Adrenal gland (tissue), 12 donors: ENCODE results near the gene TM9SF4. TPM values are rescaled to one million over a fixed set of nuclear protein-coding genes. Genes with fewer than 3 reads are reported as not detected.
A peak's percentile ranks its signal among the peaks of the same experiment; 100 is the strongest.

Experiments
- DNase-seq, 7 donors: peaks; one replicate each; pipeline ENCODE4 v3.0.0-alpha.2; 2019 to 2020
- H3K27ac ChIP-seq, 5 donors: fragments of 200-600 bp; sonication (generic) in 4 of 5; 1 replicate in 3 of 5; 2 replicates in 2 of 5; pipeline versions ENCODE4 v1.5.1 to v1.8.0; 2016 to 2020; ENCODE audit warnings: mild to moderate bottlenecking in 1 of 5
- H3K27me3 ChIP-seq: fragments of 200-600 bp; 2 replicates; pipeline ENCODE4 v1.8.0; 2021
- H3K36me3 ChIP-seq, 2 donors: fragments of 200-600 bp; replicated peaks in 1 of 2; 1 replicate in 1 of 2; 2 replicates in 1 of 2; pipeline versions ENCODE4 v1.5.1 to v1.8.0; 2018 to 2022
- H3K4me1 ChIP-seq, 2 donors: fragments of 200-600 bp; replicated peaks in 1 of 2; 1 replicate in 1 of 2; 2 replicates in 1 of 2; pipeline versions ENCODE4 v1.5.1 to v1.8.0; 2018 to 2021
- H3K4me3 ChIP-seq, 4 donors: fragments of 200-600 bp; sonication (generic) in 3 of 4; one replicate each; pipeline ENCODE4 v1.5.1; 2016 to 2018
- H3K9me3 ChIP-seq, 3 donors: fragments of 200-600 bp; sonication (generic) in 1 of 3; replicated peaks in 1 of 3; 1 replicate in 2 of 3; 2 replicates in 1 of 3; pipeline versions ENCODE4 v1.5.1 to v1.8.0; 2016 to 2021
- CTCF ChIP-seq, 6 experiments: fragments of 450-650 bp in 4 of 6; fragments of 200-600 bp in 2 of 6; sonication (generic) in 1 of 6; IDR thresholded peaks; 1 replicate in 5 of 6; 2 replicates in 1 of 6; pipeline versions ENCODE4 v1.5.1 to v1.8.0; 2016 to 2021; ENCODE audit warnings: antibody characterized with exemption in 6 of 6, mild to moderate bottlenecking in 2 of 6, moderate library complexity in 1 of 6
- POLR2A ChIP-seq, 2 donors: fragments of 450-650 bp; IDR thresholded peaks; one replicate each; pipeline ENCODE4 v1.6.1; 2017; ENCODE audit warnings: antibody characterized with exemption in 2 of 2, mild to moderate bottlenecking in 2 of 2, moderate library complexity in 1 of 2
- WGBS, 4 donors: extraction: QIAGEN DNeasy Blood & Tissue Kit in 2 of 4; methylation state at CpG; one replicate each; pipeline versions ENCODE4 v1.1.5 to v1.1.7; 2013 to 2017; 5-methylcytosine and 5-hydroxymethylcytosine counted together
- intact Hi-C, 2 donors: fragments of 100-400 bp; cut with DNase I; formaldehyde crosslinking; loops; one replicate each; pipeline versions ENCODE4 v1.14.1 to v1.15.0; 2022 to 2023
- polyA plus RNA-seq, 3 donors: library from polyadenylated mRNA; stranded (reverse); fragments of 200-250 nt in 2 of 3; fragments of 350-450 nt in 1 of 3; fragmentation: Illumina TruSeq in 1 of 3; extraction: RNeasy Lipid Tissue Mini Kit (QIAGEN cat#74804) in 1 of 3; gene quantifications; one replicate each; pipeline ENCODE4 v1.2.3, GENCODE V29; 2013 to 2014
- total RNA-seq, 9 donors: library from RNA; depleted of rRNA in 4 of 9; stranded (reverse); fragments of >200 nt in 4 of 9; fragments of 120-200 nt in 1 of 9; fragmentation: NEBNext Ultra II Directional in 1 of 9; extraction: Animal tissue kit (Norgen Biotek cat#: 25700) in 1 of 9; gene quantifications; one replicate each; pipeline versions ENCODE4 v1.1.0 to v1.2.4, GENCODE V29; 2013 to 2023
- donor health status: healthy with polysubstance abuse.
- donor health status: Bipolar disorder and iron deficiency.
- donor health status: DM: yes; HTN: yes; CAD: no.
- donor health status: DM: no; HTN: no; CAD: no.
- donor health status: DM: no; HTN: no; CAD: no.
- donor health status: DM: yes; HTN: yes; CAD: no.

The TM9SF4 gene
- total and polyA plus RNA-seq, 12 donors = 23.2 to 61.0 (median 46.1) TPM

- H3K36me3 ChIP-seq = peaks cover 0 to 56% of the 10 kb centered on the region in 2 donors
- H3K4me3 ChIP-seq = no peak overlapping the region
- H3K27me3 ChIP-seq = no peaks in the 10 kb centered on the region
- intact Hi-C loops = no loop called here
- 68 to 86% (median 77%) methylated on average over 6 of the region's 6 CpGs for WGBS, 4 donors
- H3K4me1 ChIP-seq = peaks cover 10 to 13% of the 10 kb centered on the region in 2 donors
- H3K9me3 ChIP-seq = no peaks in the 10 kb centered on the region
- TF ChIP-seq POLR2A (IDR thresholded peaks at IDR 0.05) = no peak
- no peak for TF ChIP-seq CTCF (IDR thresholded peaks at IDR 0.05)
- H3K27ac ChIP-seq = no peak overlapping the region
- DNase-seq = peak in 1 of 7 donors; percentile 15
Measured at GRCh38 chr20:32152421-32153155, 43.1 kb downstream of the TM9SF4 start.

- peaks cover 0 to 62% of the 10 kb centered on the region in 2 donors for H3K36me3 ChIP-seq
- peak in 1 of 7 donors; percentile 5 for DNase-seq
Measured at GRCh38 chr20:32153156-32153665, 43.7 kb downstream of the TM9SF4 start.

GRCh38 chr20:32153771-32154170 is 44.3 kb downstream of the TM9SF4 start:
- H3K4me1 ChIP-seq = peaks cover 10 to 13% of the 10 kb centered on the region in 2 donors
- 97 to 99% (median 98%) methylated on average over 5 of the region's 5 CpGs for WGBS, 4 donors
- H3K36me3 ChIP-seq = peaks cover 0 to 68% of the 10 kb centered on the region in 2 donors
- peak in 1 of 7 donors; percentile 5 for DNase-seq
- TF ChIP-seq CTCF (IDR thresholded peaks at IDR 0.05) (no peak), POLR2A (IDR thresholded peaks at IDR 0.05) (no peak)
- no peaks in the 10 kb centered on the region for H3K9me3 ChIP-seq
- no peak overlapping the region for H3K4me3 ChIP-seq
- intact Hi-C loops = no loop called here
- H3K27ac ChIP-seq = no peak overlapping the region
- H3K27me3 ChIP-seq = no peaks in the 10 kb centered on the region

More at GRCh38 chr20:32153156-32153665, 43.7 kb downstream of the TM9SF4 start:
- no peaks in the 10 kb centered on the region for H3K27me3 ChIP-seq
- H3K4me1 ChIP-seq = peaks cover 10 to 13% of the 10 kb centered on the region in 2 donors
- no peak for TF ChIP-seq CTCF (IDR thresholded peaks at IDR 0.05)
- TF ChIP-seq POLR2A (IDR thresholded peaks at IDR 0.05) = no peak
- intact Hi-C loops = no loop called here
- H3K4me3 ChIP-seq = no peak overlapping the region
- no peaks in the 10 kb centered on the region for H3K9me3 ChIP-seq
- 97 to 100% (median 99%) methylated on average over 2 to 4 of the region's 4 CpGs for WGBS, 4 donors
- H3K27ac ChIP-seq = no peak overlapping the region

- Histone ChIP-seq H3K9me3 (no peaks in the 10 kb centered on the region), H3K27ac (peak overlapping the region in 3 of 5 donors; percentile 46 to 64 (median 62)), H3K27me3 (no peaks in the 10 kb centered on the region), H3K4me3 (no peak overlapping the region), H3K4me1 (peaks cover 10 to 13% of the 10 kb centered on the region in 2 donors), H3K36me3 (peaks cover 0 to 71% of the 10 kb centered on the region in 2 donors)
- 35 to 42% (median 40%) methylated on average over 11 of the region's 11 CpGs for WGBS, 4 donors
- peak; percentile 74 to 95 (median 93) for DNase-seq
- intact Hi-C loops = no loop called here
- TF ChIP-seq POLR2A (IDR thresholded peaks at IDR 0.05) (no peak), CTCF (IDR thresholded peaks at IDR 0.05) (peak in 4 of 6 experiments; percentile 28 to 46 (median 34))
Measured at GRCh38 chr20:32155017-32155981, 45.8 kb downstream of the TM9SF4 start.
